ENCODE measurements around the gene GOLGA7B. TPM values are rescaled to one million over a fixed set of nuclear protein-coding genes. Genes with fewer than 3 reads are reported as not detected.
"Not testable (repeated sequence)": the region's sequence is repeated elsewhere in the genome, so short reads cannot be mapped to it uniquely, and the experiment has no call there.

GOLGA7B gene
- total RNA-seq, 1 donor from 2014 or later, result not detected

DNA sequence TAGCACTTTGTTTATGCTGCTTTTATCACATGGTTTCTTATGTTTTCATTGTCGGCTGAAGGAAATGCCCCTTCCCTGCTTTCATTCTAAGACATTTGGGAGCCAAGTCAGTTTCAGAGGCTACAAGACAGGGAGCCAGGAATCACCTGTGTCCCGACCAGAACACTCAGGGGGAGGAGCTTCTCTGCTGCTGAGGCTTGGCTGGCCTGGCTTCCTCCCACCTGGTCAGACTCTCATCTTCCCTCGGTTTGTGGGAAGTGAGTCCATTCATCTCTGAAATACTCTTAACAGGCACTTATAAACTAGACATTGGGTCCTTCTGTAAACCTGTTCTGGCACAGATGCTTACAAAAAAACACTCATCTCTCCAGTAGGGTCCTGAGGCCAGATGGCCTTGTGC is 19.6 kb upstream of the GOLGA7B start:
- no peak for DNase-seq (ENCODE audit: extremely low read depth, low read depth, low spot score)

DNA sequence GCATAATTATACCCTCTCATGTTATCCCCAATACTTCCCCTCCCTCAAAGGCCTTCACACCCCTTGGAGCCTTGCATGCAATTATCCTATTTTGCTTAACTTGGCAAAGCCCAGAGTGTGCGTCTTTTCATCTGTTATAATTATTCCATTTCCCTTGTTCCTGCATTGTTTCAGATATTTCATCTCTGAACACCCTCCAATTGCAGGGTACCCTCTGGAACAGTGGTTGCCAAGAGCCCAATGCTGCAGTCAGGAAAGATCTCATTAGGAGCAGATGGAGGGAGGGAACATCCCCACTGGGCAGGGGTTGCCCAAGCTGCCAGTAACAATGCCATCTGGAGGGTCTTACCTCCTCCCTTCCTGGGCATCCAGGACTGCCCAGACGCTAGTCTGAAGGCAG is 18.4 kb upstream of the GOLGA7B start:
- no peak for DNase-seq (ENCODE audit: extremely low read depth, low read depth, low spot score)

DNA sequence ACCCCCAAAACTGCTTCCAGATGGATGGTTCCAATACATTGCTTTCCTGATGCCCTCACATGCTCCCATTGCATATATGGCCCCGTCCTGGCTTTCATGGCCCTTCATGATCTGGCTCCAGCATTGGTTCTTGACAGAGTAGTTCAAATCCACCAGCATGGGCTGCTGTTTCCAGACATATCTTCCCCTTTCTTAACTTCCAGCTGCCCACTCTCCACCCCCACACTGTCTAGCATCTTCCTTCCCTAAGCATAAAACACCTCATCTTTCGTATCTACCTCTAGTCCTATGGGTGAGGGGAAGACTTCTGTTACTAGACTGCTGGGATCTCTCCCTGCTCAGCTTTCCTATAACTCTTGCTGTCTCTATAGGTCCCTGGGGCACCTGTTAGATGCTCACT is 13.2 kb upstream of the GOLGA7B start:
- DNase-seq (ENCODE audit: extremely low read depth, low read depth, low spot score), result no peak

DNA sequence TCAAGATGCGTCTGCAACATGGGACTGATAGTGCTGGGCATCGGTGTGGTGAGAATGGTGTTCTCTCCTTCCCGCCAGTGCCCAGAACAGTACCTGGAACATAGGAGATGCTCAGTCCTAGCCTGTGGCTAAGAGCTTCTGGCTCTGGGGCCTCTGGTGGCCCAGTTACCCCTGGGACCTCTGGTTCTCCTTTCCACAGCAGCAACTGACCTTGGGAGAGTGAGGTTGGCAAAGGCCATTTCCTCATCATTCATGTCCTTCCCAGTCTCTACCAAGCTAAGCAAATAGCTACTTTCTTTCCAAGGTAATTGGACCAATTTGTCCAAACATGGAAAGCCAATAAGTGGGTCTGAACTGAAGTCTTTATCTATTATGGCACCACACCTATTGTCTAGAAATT is 11.6 kb upstream of the GOLGA7B start:
- no peak for DNase-seq (ENCODE audit: extremely low read depth, low read depth, low spot score)

DNA sequence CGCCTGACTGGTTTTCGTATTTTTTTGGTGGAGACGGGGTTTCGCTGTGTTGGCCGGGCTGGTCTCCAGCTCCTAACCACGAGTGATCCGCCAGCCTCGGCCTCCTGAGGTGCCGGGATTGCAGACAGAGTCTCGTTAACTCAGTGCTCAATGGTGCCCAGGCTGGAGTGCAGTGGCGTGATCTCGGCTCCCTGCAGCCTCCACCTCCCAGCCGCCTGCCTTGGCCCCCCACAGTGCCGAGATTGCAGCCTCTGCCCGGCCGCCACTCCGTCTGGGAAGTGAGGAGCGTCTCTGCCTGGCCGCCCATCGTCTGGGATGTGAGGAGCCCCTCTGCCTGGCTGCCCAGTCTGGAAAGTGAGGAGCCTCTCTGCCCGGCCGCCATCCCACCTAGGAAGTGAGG is 8.5 kb upstream of the GOLGA7B start:
- not testable (repeated sequence) for DNase-seq (ENCODE audit: extremely low read depth, low read depth, low spot score)

DNA sequence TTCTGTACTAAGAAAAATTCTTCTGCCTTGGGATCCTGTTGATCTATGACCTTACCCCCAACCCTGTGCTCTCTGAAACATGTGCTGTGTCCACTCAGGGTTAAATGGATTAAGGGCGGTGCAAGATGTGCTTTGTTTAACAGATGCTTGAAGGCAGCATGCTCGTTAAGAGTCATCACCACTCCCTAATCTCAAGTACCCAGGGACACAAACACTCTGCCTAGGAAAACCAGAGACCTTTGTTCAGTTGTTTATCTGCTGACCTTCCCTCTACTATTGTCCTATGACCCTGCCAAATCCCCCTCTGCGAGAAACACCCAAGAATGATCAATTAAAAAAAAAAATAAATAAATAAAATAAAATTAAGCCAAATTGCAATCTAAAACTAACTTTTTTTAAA is 7.5 kb upstream of the GOLGA7B start:
- not testable (repeated sequence) for DNase-seq (ENCODE audit: extremely low read depth, low read depth, low spot score)

DNA sequence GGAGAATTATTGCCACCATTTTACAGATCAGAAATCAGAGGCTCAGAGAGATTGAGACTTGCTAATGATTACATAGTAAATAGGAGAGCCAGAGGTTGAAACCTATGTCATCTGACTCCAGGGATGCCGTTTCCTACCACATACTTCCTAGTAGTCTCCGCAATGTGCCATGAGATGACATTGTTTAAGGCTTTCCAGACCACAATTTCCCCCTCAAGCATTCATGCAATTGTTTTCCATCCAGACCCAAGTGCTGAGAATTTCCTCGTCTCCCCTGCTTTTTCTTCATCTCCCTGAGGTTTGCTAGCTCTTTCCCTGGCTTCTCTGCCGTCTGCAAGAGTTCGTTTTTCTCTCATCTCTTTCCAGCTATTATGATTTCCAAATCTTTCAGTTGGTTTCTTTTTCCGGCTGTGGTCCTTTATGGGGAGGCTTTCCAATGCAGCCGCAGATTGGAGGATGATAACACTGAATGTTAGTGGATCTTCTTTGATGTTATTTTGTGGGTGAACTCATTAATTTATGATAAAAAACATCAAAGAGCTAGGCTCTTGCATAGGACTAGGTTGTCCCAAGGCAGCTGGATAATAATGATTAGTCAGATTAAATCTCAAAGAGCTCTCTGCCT is 6.9 kb upstream of the GOLGA7B start:
- no peak for DNase-seq (ENCODE audit: extremely low read depth, low read depth, low spot score)

DNA sequence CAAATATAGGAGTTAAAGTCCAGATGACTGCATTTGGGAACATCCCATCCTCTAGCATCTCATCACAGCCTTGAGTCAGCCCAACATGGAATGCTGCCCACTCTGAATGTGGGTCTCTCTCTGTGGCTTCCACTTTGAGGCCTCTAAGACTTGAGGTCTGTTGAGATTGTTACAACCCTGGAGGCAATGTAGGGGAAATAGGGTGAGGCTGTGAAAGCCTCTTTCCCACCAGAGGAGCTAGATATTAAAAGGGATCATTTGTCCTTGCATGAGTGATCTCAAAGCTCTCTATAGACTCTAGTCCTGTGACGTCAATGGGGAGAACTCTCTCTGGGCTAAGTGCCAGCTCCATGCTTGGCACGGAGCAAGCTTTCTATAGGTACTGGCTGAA is 6.4 kb upstream of the GOLGA7B start:
- no peak for DNase-seq (ENCODE audit: extremely low read depth, low read depth, low spot score)

DNA sequence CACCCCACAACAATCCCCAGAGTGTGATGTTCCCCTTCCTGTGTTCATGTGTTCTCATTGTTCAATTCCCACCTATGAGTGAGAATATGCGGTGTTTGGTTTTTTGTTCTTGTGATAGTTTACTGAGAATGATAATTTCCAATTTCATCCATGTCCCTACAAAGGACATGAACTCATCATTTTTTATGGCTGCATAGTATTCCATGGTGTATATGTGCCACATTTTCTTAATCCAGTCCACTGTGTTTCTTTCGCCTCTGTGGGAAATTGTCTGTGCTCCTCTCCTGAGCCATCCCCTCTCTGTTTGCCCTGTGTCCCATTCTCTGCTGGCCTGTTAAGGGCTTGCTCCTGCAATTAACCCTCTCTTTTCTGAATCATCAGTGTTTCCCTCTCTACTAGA is 5.7 kb upstream of the GOLGA7B start:
- not testable (repeated sequence) for DNase-seq (ENCODE audit: extremely low read depth, low read depth, low spot score)

DNA sequence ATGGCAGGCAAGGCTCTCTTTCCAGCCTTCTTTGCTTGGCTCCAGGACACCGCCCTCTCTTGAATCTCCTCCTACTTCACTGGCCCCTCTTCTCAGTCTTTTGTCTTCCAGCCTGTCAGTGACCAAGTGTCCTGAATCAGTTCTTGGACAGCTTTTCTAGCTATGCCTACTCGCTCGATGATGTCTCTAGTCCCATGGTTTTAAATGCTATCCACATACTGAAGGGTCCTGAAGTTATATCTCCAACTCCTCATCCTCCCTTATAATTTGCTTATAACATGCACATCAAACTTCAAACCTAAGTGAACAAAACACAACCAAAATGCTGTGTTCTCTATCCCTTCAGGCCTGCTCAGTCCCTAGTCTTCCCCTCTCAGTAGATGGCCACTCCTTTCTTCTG is 5.0 kb upstream of the GOLGA7B start:
- no peak for DNase-seq (ENCODE audit: extremely low read depth, low read depth, low spot score)

DNA sequence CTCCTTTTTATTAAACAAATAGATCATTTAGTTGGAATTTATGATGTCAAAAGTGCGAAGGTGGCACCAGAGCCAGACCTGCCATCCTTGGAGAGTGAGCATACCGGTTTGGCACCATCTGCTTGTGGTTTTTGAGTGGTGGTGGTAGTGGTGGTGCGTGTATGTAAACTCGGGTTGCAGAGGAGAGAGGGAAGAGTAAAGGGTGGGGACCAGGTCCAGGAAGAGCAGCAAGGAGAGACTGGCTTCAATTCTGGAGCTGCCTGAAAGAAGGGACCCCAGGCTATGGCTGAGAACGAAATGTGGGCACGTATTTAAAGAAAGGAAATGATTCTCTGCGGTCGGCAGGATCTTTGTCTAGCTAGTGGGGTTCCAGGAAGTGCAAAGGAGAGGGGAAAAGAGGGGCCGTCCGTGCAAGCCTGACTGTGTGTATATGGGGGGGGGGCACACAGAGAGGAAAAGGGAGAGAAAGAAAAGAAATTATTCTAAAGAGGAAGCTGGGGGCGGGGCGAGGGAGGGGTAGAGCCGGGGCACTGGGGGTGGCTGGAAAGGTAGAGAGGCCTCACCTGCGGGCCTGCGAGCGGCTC is 448 bp upstream of the GOLGA7B start:
- DNase-seq (ENCODE audit: extremely low read depth, low read depth, low spot score), result no peak

DNA sequence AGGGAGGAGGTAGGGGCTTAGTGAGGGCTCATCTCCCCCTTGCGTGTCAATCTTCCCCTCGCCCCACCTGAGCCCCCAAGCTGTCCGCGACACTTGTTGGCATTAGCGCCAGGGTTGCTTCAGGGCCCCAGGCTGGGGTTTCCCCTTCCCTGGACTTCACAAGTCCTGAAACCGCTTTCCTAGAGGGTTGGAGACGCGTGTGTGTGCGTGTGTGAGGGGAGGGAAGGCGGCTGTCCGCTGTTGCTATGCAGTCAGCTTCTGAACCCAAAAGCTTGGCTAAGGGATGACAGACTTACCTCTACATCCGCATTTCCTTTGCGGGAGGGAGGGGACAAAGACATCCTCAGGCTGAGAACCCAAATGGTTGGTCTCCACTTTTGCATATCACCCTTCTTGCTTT is 803 bp downstream of the GOLGA7B start:
- no peak for DNase-seq (ENCODE audit: extremely low read depth, low read depth, low spot score)

DNA sequence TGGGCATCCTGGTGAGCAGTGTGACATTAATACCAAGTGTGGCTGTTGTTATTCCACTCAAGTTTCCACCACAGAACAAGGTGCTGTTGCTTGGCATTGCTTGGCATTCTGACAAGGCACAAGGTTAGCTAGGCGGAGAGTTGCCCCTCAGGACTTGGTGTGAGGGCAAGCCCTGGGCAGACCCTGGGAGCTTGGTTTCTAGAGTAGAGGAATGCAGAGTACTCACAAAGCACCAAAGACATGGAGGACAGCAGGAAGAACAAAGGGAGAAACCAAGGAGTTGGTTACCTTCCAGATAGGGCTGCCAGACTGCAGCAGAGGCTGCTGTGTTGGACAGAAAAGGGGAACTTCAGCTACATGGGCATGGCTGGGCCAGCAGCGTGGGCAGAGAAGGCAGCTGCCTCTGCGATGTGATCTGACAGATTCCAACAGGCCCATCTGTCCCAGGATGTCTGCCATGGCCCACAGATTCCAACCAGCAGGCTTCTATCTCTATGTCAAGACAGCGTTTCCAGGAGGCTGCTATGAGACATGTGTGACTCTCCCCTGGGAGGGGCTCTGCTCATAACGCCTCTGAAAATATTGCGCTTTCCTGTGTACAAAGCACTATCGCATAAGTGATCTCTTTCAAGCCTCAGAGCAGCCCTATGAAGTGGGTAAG is 1.8 kb downstream of the GOLGA7B start:
- DNase-seq (ENCODE audit: extremely low read depth, low read depth, low spot score), result no peak

DNA sequence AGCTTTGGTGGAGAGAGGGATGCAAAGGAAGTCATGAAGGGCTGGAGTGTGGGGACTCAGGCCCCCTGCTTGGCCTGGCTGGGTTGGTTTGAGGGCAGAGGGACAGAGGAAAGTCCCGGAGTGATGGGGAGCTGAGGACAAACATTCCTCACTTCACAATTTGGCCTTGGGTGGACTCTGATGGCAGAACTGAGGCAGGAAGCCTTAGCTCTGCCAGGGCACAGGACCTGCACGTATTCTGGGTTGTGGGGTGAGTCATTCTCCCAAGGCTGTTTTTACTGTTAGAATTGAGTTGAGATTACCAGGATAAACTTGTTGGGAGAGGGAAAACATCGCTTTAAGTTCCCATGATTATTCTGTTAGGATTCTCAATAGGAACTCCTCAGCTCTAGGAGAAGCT is 2.6 kb downstream of the GOLGA7B start:
- DNase-seq (ENCODE audit: extremely low read depth, low read depth, low spot score), result no peak

DNA sequence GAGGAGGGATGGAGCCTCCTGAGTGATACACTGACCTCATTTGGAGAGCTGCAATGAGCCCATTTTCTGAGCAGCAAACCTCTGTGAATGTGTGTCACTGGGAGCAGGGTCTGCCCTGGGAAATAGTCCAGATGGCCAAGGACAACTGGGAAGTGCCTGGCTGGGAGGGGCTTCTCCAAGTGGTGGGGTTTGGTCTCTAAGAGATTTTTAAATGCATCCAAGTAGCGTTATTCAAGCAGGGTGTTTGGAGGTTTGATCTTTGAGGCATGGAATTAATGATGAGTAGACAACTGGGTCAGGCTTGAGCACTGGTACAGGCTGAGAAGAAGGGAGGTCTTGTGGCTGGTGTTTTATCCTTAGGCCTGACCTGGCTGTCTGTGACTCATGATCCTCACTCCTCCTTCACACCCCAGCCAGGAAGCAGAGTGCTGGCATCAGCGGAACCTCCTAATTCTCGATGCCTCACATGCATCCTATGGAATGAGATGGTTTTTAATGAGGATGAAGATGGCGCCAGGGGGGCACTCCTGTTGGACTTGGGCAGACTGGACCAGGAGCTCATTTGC is 3.3 kb downstream of the GOLGA7B start:
- DNase-seq (ENCODE audit: extremely low read depth, low read depth, low spot score), result no peak

DNA sequence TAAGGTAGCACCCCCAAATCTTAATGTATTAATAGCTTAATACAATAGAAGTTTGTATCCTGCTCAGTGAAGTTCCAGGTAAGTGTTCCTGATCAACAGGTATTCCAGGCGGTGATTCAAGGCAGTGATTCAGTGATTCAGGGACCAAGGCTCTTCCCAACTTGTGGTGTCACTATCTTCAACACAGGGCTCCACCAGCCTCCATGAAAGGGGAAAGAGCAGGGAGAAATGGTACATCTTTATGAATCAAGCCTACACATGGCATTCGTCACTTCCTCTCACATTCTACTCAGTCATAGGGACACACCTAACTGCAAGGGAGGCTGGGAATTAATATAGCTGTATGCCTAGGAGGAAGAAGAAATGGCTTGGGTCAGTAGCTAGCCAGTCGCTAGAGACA is 5.1 kb downstream of the GOLGA7B start:
- DNase-seq (ENCODE audit: extremely low read depth, low read depth, low spot score), result no peak

DNA sequence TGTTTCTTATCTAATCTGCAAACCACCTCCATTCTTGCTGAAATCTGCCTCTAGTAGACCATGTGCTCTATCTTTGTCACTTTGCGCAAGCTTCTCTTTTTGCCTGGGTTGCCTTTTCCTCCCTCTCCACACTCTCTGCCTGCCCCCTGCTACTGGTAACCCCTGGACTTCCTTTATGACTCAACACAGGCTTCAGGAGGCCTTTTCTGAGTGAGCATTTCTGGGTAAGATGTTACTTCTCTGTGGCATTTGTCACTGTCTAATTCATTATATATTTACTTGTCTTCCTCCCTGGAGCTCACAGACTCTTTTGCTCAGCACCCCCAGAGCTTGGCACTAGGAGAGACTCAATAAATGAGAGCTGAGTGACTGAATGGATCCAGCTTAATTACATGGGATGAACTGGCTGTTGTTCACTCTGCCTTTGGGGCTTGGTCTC is 8.4 kb downstream of the GOLGA7B start:
- no peak for DNase-seq (ENCODE audit: extremely low read depth, low read depth, low spot score)

DNA sequence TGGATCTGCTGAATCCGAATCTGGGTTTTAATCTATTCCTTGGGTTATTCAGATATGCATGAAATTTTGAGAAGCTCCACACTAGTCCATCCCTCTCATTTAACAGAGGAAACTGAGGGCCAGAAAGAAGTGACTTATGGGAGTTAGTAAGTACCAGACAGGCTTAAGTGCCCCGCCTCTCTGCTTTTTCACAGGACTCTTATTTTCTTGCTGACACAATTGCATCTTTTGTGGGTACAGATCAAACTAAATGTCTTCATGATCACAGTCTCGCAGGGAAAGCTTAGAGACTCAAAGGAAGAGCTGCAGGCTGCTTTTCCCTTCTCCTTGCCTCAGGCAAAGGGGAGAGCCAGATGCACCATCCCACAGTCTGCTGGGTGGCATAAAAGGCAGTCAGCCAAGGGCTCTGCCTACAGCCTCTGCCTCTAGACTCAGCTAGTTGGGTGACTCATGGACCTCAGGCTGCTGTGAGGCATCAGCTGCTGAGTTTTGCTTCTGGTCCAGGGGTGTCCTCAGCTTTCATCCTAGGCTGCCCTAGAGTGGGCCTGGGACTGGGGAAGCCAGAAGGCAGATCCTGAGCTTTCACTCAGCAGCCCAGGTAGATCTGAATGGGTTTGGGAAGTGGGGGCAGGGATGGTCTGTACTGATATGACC is 11.6 kb downstream of the GOLGA7B start:
- no peak for DNase-seq (ENCODE audit: extremely low read depth, low read depth, low spot score)

DNA sequence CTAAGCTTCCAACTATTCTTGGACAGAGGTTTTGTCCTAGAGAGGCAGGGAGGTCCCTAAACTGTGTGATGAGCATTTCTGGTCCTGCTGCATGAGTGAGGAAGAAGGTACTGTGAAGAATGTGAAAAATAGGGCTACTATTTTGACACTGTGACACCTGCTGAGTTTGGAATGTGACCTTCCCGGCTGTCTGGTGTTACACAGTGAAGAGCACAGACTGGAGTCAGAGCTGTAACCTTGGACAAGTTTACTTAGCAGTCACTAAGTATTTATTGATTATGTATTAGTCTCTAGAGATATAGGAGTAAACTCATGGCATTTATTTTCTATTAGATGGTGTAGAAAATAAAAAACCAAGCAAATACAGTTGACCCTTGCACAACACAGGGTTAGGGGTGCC is 12.3 kb downstream of the GOLGA7B start:
- no peak for DNase-seq (ENCODE audit: extremely low read depth, low read depth, low spot score)

DNA sequence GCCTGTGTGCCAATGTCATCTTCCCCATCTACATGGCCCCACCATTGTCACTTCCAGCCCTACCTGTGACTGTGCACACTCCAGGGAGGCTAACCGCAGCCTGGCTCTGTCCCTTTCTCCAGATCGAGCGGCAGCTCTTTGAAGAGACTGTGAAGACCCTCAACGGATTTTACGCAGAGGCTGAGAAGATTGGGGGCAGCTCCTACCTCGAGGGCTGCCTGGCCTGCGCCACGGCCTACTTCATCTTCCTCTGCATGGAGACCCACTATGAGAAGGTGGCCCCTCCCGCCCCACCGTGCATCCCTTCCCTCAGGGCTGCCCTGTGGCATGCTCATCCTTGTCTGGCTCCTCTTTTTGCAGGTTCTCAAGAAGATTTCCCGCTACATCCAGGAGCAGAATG is 14.2 kb downstream of the GOLGA7B start:
- no peak for DNase-seq (ENCODE audit: extremely low read depth, low read depth, low spot score)

DNA sequence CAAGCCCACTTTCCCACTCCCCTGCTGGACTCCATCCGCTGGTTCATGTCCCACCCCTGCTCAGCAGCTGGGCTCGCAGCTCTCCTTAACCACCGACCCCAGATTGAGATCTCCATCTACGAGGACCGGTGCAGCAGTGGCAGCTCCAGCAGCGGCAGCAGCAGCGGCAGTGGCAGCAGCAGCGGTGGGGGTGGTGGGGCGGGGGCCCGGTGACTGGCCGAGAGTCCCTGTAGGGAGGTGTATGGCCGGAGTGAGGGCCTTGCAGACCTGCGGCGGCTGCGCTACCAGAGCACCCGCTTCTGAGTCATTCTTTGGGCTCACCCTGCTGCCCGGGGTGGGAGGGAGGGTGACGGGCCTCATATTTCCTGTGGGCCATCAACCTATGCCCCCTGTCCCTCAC is 15.8 kb downstream of the GOLGA7B start:
- no peak for DNase-seq (ENCODE audit: extremely low read depth, low read depth, low spot score)

Measured in glomerular endothelial cell (primary cell).